Keratinocyte (primary cell): ENCODE measurements around the gene ZBTB8OS. TPM values are rescaled to one million over a fixed set of nuclear protein-coding genes. Genes with fewer than 3 reads are reported as not detected.

Experiments used
- DNase-seq: peaks from one replicate; pipeline ENCODE4 v3.0.0-alpha.2; 2011; ENCODE audit warnings: low read depth, missing footprints, low spot score
- FAIRE-seq: peaks from 2 replicates; lab custom pipeline; 2011; peaks lifted over from hg19 to GRCh38; lab: Jason Lieb, UNC
- H2AFZ ChIP-seq: 2 replicates; pipeline ENCODE4 v1.6.0; 2012; ENCODE audit warnings: low read length, control low read depth, inconsistent platforms; ENCODE audit not compliant: control insufficient read depth
- H3K27ac ChIP-seq: 2 replicates; pipeline ENCODE4 v1.5.1; 2011; ENCODE audit warnings: low read length; ENCODE audit not compliant: control insufficient read depth, insufficient read depth
- H3K27me3 ChIP-seq: 3 replicates; pipeline ENCODE4 v1.6.0; 2011; ENCODE audit warnings: low read length; ENCODE audit not compliant: control insufficient read depth, insufficient read depth; ENCODE audit errors: extremely low read depth
- H3K36me3 ChIP-seq, 2 experiments: 2 replicates in 1 of 2; 3 replicates in 1 of 2; pipeline ENCODE4 v1.5.1; 2011; ENCODE audit warnings: low read length in 2 of 2, mild to moderate bottlenecking in 1 of 2; ENCODE audit not compliant: control insufficient read depth in 2 of 2, insufficient read depth in 2 of 2; ENCODE audit errors: extremely low read depth in 1 of 2
- H3K4me1 ChIP-seq: 3 replicates; pipeline ENCODE4 v1.5.1; 2011; ENCODE audit warnings: low read length; ENCODE audit not compliant: control insufficient read depth, insufficient read depth; ENCODE audit errors: extremely low read depth
- H3K4me2 ChIP-seq: 3 replicates; pipeline ENCODE4 v1.6.0; 2011; ENCODE audit warnings: low read depth, low read length; ENCODE audit not compliant: control insufficient read depth, insufficient read depth; ENCODE audit errors: extremely low read depth
- H3K4me3 ChIP-seq, 3 experiments: fragments of 200-600 bp in 1 of 3; sonication (generic) in 1 of 3; 2 replicates in 2 of 3; 3 replicates in 1 of 3; pipeline ENCODE4 v1.5.1; 2011 to 2016; ENCODE audit warnings: low read length in 3 of 3, mild to moderate bottlenecking in 3 of 3, control low read depth in 2 of 3, inconsistent platforms in 1 of 3, low read depth in 1 of 3, mixed read lengths in 1 of 3, mixed run types in 1 of 3, moderate library complexity in 1 of 3; ENCODE audit not compliant: control insufficient read depth in 2 of 3, insufficient read depth in 2 of 3; ENCODE audit errors: extremely low read depth in 1 of 3
- H3K79me2 ChIP-seq: 2 replicates; pipeline ENCODE4 v1.6.0; 2012; ENCODE audit warnings: low read length; ENCODE audit not compliant: control insufficient read depth, insufficient read depth
- H3K9ac ChIP-seq: 3 replicates; pipeline ENCODE4 v1.6.0; 2011; ENCODE audit warnings: low read length; ENCODE audit not compliant: control insufficient read depth, insufficient read depth; ENCODE audit errors: extremely low read depth
- H3K9me1 ChIP-seq: 3 replicates; pipeline ENCODE4 v1.6.0; 2011; ENCODE audit warnings: low read length; ENCODE audit not compliant: control insufficient read depth, insufficient read depth; ENCODE audit errors: extremely low read depth
- H3K9me3 ChIP-seq: 2 replicates; pipeline ENCODE4 v1.5.1; 2012; ENCODE audit warnings: low read depth, low read length; ENCODE audit not compliant: control insufficient read depth
- H4K20me1 ChIP-seq: 3 replicates; pipeline ENCODE4 v1.6.0; 2011; ENCODE audit warnings: low read length; ENCODE audit not compliant: control insufficient read depth, insufficient read depth; ENCODE audit errors: extremely low read depth
- CTCF ChIP-seq, 3 experiments: IDR thresholded peaks in 1 of 3; conservative IDR thresholded peaks in 1 of 3; optimal IDR thresholded peaks in 1 of 3; 2 replicates in 2 of 3; 3 replicates in 1 of 3; pipeline versions ENCODE3 to v1.5.1; 2011; ENCODE audit warnings: low read length in 3 of 3, mild to moderate bottlenecking in 3 of 3, moderate library complexity in 2 of 3, control low read depth in 1 of 3, inconsistent platforms in 1 of 3; ENCODE audit not compliant: insufficient read depth in 2 of 3; ENCODE audit errors: extremely low read depth in 1 of 3
- EZH2 ChIP-seq: IDR thresholded peaks from one replicate; pipeline ENCODE4 v1.6.1; 2012; ENCODE audit warnings: inconsistent platforms, mild to moderate bottlenecking, low read length, moderate library complexity
- dilution Hi-C: fragments of 300-500 bp; cut with MboI; formaldehyde crosslinking; loops from one replicate; pipeline ENCODE4 v1.7.0; 2020; ENCODE audit warnings: low sequenced_read_pairs; ENCODE audit not compliant: extremely low pct_ligation_motif_present
- polyA plus RNA-seq, 5 experiments: library from polyadenylated mRNA; depleted of rRNA in 3 of 5; stranded (reverse) in 3 of 5; stranded (forward) in 1 of 5; unstranded in 1 of 5; fragments of >200 nt; gene quantifications; 1 replicate in 1 of 5; 2 replicates in 3 of 5; 3 replicates in 1 of 5; pipeline versions ENCODE4 v1.2.1 to v1.2.3, GENCODE V29; 2011 to 2012; ENCODE audit warnings: missing spikeins in 2 of 5, low read depth in 1 of 5, low replicate concordance in 1 of 5

Gene ZBTB8OS
- polyA plus RNA-seq, 1 donor (not counting 4 experiments of a cell fraction or from before 2014, with no cell fraction given): 87.5 TPM

- no peaks in the 10 kb centered on the region for H3K9me1 ChIP-seq
Measured at GRCh38 chr1:32685498-32685897, 35.1 kb upstream of the ZBTB8OS start.

GRCh38 chr1:32684167-32684811 lies 33.9 kb upstream of the ZBTB8OS start:
- Histone ChIP-seq H4K20me1 (no peaks in the 10 kb centered on the region), H3K4me3 (no peak overlapping the region), H3K79me2 (no peaks in the 10 kb centered on the region), H3K27ac (no peak overlapping the region), H3K9me1 (no peaks in the 10 kb centered on the region), H3K36me3 (peaks cover 21 to 23% of the 10 kb centered on the region in 2 experiments), H2AFZ (no peak overlapping the region), H3K4me2 (no peak overlapping the region), H3K9me3 (no peaks in the 10 kb centered on the region), H3K4me1 (no peaks in the 10 kb centered on the region), H3K9ac (no peak overlapping the region), H3K27me3 (no peaks in the 10 kb centered on the region)
- dilution Hi-C loops: no loop called here
- DNase-seq (no peak), FAIRE-seq (no peak)
- TF ChIP-seq CTCF (optimal IDR thresholded peaks at IDR 0.05 in 1 of 3, IDR thresholded peaks at IDR 0.05 in 1 of 3, conservative IDR thresholded peaks at IDR 0.05 in 1 of 3; ENCODE audit: extremely low read depth in 1 of 3, insufficient read depth in 2 of 3, low read length in 3 of 3) (no peak), EZH2 (no peak)

More at GRCh38 chr1:32685498-32685897, 35.1 kb upstream of the ZBTB8OS start:
- H4K20me1 ChIP-seq: no peaks in the 10 kb centered on the region
- no peak for DNase-seq
- no peaks in the 10 kb centered on the region for H3K79me2 ChIP-seq
- H3K27ac ChIP-seq: no peak overlapping the region
- dilution Hi-C loops: no loop called here
- no peak overlapping the region for H3K4me3 ChIP-seq
- no peaks in the 10 kb centered on the region for H3K9me3 ChIP-seq
- no peaks in the 10 kb centered on the region for H3K27me3 ChIP-seq
- H3K4me1 ChIP-seq: no peaks in the 10 kb centered on the region
- H3K4me2 ChIP-seq: no peak overlapping the region
- no peak overlapping the region for H3K9ac ChIP-seq
- TF ChIP-seq EZH2 (no peak), CTCF (optimal IDR thresholded peaks at IDR 0.05 in 1 of 3, IDR thresholded peaks at IDR 0.05 in 1 of 3, conservative IDR thresholded peaks at IDR 0.05 in 1 of 3; ENCODE audit: extremely low read depth in 1 of 3, insufficient read depth in 2 of 3, low read length in 3 of 3) (no peak)
- no peak overlapping the region for H2AFZ ChIP-seq
- FAIRE-seq: no peak
- H3K36me3 ChIP-seq: peaks cover 18 to 23% of the 10 kb centered on the region in 2 experiments
